ENCODE measurements around the gene CEBPG.

Gene CEBPG

GRCh38 chr19:33414667-33415605 is 41.4 kb downstream of the CEBPG start:
- H2BK120ac ChIP-seq (ENCODE audit: low read depth, low read length): no peak overlapping the region
- no peak overlapping the region for H2AK5ac ChIP-seq (ENCODE audit: low read depth, low read length)
- no peak overlapping the region for H2BK12ac ChIP-seq (ENCODE audit: low read length)
- DNase-seq (ENCODE audit: low spot score): no peak
- no peak overlapping the region for H3K4me3 ChIP-seq (ENCODE audit: low read length in 2 of 2)
- WGBS, 2 donors (ENCODE audit: extremely low coverage in 2 of 2, insufficient read length in 2 of 2, insufficient replicate concordance in 1 of 2): no CpG with 5 or more reads among the region's 32 CpGs
- H2BK5ac ChIP-seq (ENCODE audit: low read length): no peak overlapping the region
- no peak overlapping the region for H4K91ac ChIP-seq (ENCODE audit: low read depth, low read length, poor library complexity)
- no peak overlapping the region for H3K27ac ChIP-seq (replicated peaks; ENCODE audit: low read length)
- peaks cover 2 to 4% of the 10 kb centered on the region in 2 donors for H3K4me1 ChIP-seq (ENCODE audit: control insufficient read depth in 2 of 2, insufficient read depth in 1 of 2, low read depth in 1 of 2, low read length in 2 of 2)
- H3K27me3 ChIP-seq (ENCODE audit: control insufficient read depth in 3 of 3, insufficient read depth in 3 of 3, low read depth in 1 of 3, low read length in 3 of 3): no peaks in the 10 kb centered on the region
- no peak overlapping the region for H2AFZ ChIP-seq (ENCODE audit: low read length)
- no peaks in the 10 kb centered on the region for H3K9me3 ChIP-seq (replicated peaks in 1 of 2; ENCODE audit: control insufficient read depth in 2 of 2, insufficient read depth in 1 of 2, low read depth in 1 of 2, low read length in 2 of 2)
- no peak overlapping the region for H3K4ac ChIP-seq (ENCODE audit: low read length)
- peaks cover 3% of the 10 kb centered on the region for H3K79me1 ChIP-seq (ENCODE audit: low read depth, low read length)
- no peak overlapping the region for H3K18ac ChIP-seq (ENCODE audit: low read length)
- no peak overlapping the region for H3K4me2 ChIP-seq (ENCODE audit: insufficient read depth, low read length, poor library complexity, severe bottlenecking)
- H4K8ac ChIP-seq (ENCODE audit: low read depth, low read length): no peak overlapping the region
- no peak overlapping the region for H3K9ac ChIP-seq (ENCODE audit: low read depth, low read length, poor library complexity)
- no peaks in the 10 kb centered on the region for H3K36me3 ChIP-seq (replicated peaks in 1 of 2; ENCODE audit: control insufficient read depth in 2 of 2, insufficient read depth in 2 of 2, low read length in 2 of 2)
- H2BK15ac ChIP-seq (ENCODE audit: low read length): no peak overlapping the region
- peak overlapping the region; percentile 49 for H3K23ac ChIP-seq (ENCODE audit: low read depth, low read length, poor library complexity)
- no peak overlapping the region for H3K14ac ChIP-seq (ENCODE audit: low read length)

DNA sequence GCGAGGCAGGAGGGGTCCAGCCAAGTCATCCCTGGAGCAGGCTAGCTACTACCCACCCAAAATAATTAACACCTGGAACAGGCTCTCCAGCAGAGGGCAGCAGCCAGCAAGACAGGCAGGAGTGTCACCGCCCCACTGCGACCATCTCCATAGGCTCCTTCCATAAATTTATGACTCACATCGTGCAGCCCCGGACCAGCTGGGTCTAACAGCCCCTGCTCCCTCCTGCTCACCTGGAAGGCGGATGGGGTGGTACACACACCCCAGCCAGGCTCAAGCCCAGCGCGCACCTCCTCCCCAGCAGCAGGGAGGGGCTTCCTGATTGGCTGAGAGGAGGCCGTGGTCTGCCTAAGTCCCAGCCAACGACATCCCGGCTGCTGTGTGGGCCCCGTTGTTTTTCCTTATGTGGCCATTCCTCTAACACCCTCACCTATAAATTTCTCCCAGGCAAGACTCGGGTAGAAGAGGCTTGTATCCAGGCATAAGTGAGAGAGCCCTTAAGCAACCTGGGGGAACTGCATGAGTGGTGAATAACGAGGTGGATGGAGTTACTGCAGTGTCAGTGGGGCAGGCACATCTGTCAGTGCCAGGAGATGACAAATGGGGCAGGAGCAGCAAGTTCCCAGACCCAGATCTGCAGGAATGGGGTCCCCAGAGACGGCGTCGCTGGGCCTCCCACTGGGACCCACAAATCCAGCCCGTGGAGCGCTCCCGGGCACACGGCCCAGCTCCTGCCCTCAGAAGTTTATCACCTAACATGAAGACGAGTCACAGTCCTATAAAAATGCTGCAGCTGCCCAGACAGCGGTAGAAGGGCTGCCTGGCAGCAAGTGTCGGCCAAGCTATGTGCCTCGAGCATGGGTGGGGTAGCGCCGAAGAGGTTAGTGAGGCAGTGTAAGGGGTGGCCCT is 43.1 kb downstream of the CEBPG start:
- Histone ChIP-seq H3K27me3 (ENCODE audit: control insufficient read depth in 3 of 3, insufficient read depth in 3 of 3, low read depth in 1 of 3, low read length in 3 of 3) (no peaks in the 10 kb centered on the region), H2AFZ (ENCODE audit: low read length) (peak overlapping the region; percentile 82), H3K79me1 (ENCODE audit: low read depth, low read length) (peaks cover 2% of the 10 kb centered on the region), H2BK15ac (ENCODE audit: low read length) (no peak overlapping the region), H3K9me3 (replicated peaks in 1 of 2; ENCODE audit: control insufficient read depth in 2 of 2, insufficient read depth in 1 of 2, low read depth in 1 of 2, low read length in 2 of 2) (no peaks in the 10 kb centered on the region), H3K9ac (ENCODE audit: low read depth, low read length, poor library complexity) (peak overlapping the region; percentile 37), H3K4ac (ENCODE audit: low read length) (no peak overlapping the region), H3K4me3 (ENCODE audit: low read length in 2 of 2) (peak overlapping the region in 1 of 2 donors; percentile 12), H4K8ac (ENCODE audit: low read depth, low read length) (no peak overlapping the region), H3K36me3 (replicated peaks in 1 of 2; ENCODE audit: control insufficient read depth in 2 of 2, insufficient read depth in 2 of 2, low read length in 2 of 2) (no peaks in the 10 kb centered on the region), H3K4me1 (ENCODE audit: control insufficient read depth in 2 of 2, insufficient read depth in 1 of 2, low read depth in 1 of 2, low read length in 2 of 2) (peaks cover 2 to 5% of the 10 kb centered on the region in 2 donors), H2AK5ac (ENCODE audit: low read depth, low read length) (peak overlapping the region; percentile 76), H3K18ac (ENCODE audit: low read length) (peak overlapping the region; percentile 67), H2BK120ac (ENCODE audit: low read depth, low read length) (no peak overlapping the region), H2BK12ac (ENCODE audit: low read length) (no peak overlapping the region), H3K23ac (ENCODE audit: low read depth, low read length, poor library complexity) (no peak overlapping the region), H3K27ac (replicated peaks; ENCODE audit: low read length) (no peak overlapping the region), H4K91ac (ENCODE audit: low read depth, low read length, poor library complexity) (no peak overlapping the region), H2BK5ac (ENCODE audit: low read length) (no peak overlapping the region), H3K4me2 (ENCODE audit: insufficient read depth, low read length, poor library complexity, severe bottlenecking) (peak overlapping the region; percentile 54), H3K14ac (ENCODE audit: low read length) (no peak overlapping the region)
- peak; percentile 50 for DNase-seq (ENCODE audit: low spot score)
- WGBS, 2 donors (ENCODE audit: extremely low coverage in 2 of 2, insufficient read length in 2 of 2, insufficient replicate concordance in 1 of 2): no CpG with 5 or more reads among the region's 27 CpGs

- Histone ChIP-seq H2AK5ac (ENCODE audit: low read depth, low read length) (peak overlapping the region; percentile 30), H3K4ac (ENCODE audit: low read length) (no peak overlapping the region), H3K14ac (ENCODE audit: low read length) (no peak overlapping the region), H3K36me3 (replicated peaks in 1 of 2; ENCODE audit: control insufficient read depth in 2 of 2, insufficient read depth in 2 of 2, low read length in 2 of 2) (no peaks in the 10 kb centered on the region), H3K4me3 (ENCODE audit: low read length in 2 of 2) (no peak overlapping the region), H2BK12ac (ENCODE audit: low read length) (no peak overlapping the region), H3K27ac (replicated peaks; ENCODE audit: low read length) (no peak overlapping the region), H2AFZ (ENCODE audit: low read length) (no peak overlapping the region), H3K9me3 (replicated peaks in 1 of 2; ENCODE audit: control insufficient read depth in 2 of 2, insufficient read depth in 1 of 2, low read depth in 1 of 2, low read length in 2 of 2) (no peaks in the 10 kb centered on the region), H3K4me1 (ENCODE audit: control insufficient read depth in 2 of 2, insufficient read depth in 1 of 2, low read depth in 1 of 2, low read length in 2 of 2) (peaks cover 2 to 5% of the 10 kb centered on the region in 2 donors), H2BK5ac (ENCODE audit: low read length) (no peak overlapping the region), H3K4me2 (ENCODE audit: insufficient read depth, low read length, poor library complexity, severe bottlenecking) (no peak overlapping the region), H4K91ac (ENCODE audit: low read depth, low read length, poor library complexity) (no peak overlapping the region), H2BK15ac (ENCODE audit: low read length) (no peak overlapping the region), H2BK120ac (ENCODE audit: low read depth, low read length) (no peak overlapping the region), H3K18ac (ENCODE audit: low read length) (no peak overlapping the region), H3K79me1 (ENCODE audit: low read depth, low read length) (peaks cover 2% of the 10 kb centered on the region), H4K8ac (ENCODE audit: low read depth, low read length) (no peak overlapping the region), H3K27me3 (ENCODE audit: control insufficient read depth in 3 of 3, insufficient read depth in 3 of 3, low read depth in 1 of 3, low read length in 3 of 3) (no peaks in the 10 kb centered on the region), H3K9ac (ENCODE audit: low read depth, low read length, poor library complexity) (no peak overlapping the region), H3K23ac (ENCODE audit: low read depth, low read length, poor library complexity) (no peak overlapping the region)
- WGBS, 2 donors (ENCODE audit: extremely low coverage in 2 of 2, insufficient read length in 2 of 2, insufficient replicate concordance in 1 of 2): no CpG with 5 or more reads among the region's 14 CpGs
- DNase-seq (ENCODE audit: low spot score): no peak
These were observed 44.2 kb downstream of the CEBPG start for GRCh38 chr19:33417751-33418150.

DNA sequence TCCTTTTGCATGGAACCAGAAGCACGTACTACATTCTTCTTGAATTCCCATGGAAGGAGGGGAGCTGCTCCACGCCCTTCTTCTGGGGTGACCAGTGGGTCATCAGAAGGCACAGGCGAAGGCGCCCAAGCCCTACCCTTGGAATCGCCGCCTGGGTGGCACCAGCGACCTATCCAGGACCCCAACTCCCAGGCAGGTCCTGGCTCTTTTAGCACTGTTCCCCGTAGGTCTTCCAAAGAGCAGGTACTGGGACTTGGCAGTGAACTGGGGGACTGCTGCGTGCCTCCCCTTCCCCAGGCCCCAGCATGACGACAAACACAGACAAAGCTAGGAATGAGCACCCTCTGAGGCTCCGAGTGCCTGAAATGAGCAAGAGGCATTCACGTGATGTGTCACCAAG is 45.0 kb downstream of the CEBPG start:
- DNase-seq (ENCODE audit: low spot score): no peak
- Histone ChIP-seq H2BK15ac (ENCODE audit: low read length) (no peak overlapping the region), H4K8ac (ENCODE audit: low read depth, low read length) (no peak overlapping the region), H3K4ac (ENCODE audit: low read length) (no peak overlapping the region), H3K4me2 (ENCODE audit: insufficient read depth, low read length, poor library complexity, severe bottlenecking) (no peak overlapping the region), H3K18ac (ENCODE audit: low read length) (no peak overlapping the region), H3K4me3 (ENCODE audit: low read length in 2 of 2) (no peak overlapping the region), H2BK120ac (ENCODE audit: low read depth, low read length) (no peak overlapping the region), H2AFZ (ENCODE audit: low read length) (no peak overlapping the region), H3K9me3 (replicated peaks in 1 of 2; ENCODE audit: control insufficient read depth in 2 of 2, insufficient read depth in 1 of 2, low read depth in 1 of 2, low read length in 2 of 2) (no peaks in the 10 kb centered on the region), H3K79me1 (ENCODE audit: low read depth, low read length) (no peaks in the 10 kb centered on the region), H3K36me3 (replicated peaks in 1 of 2; ENCODE audit: control insufficient read depth in 2 of 2, insufficient read depth in 2 of 2, low read length in 2 of 2) (no peaks in the 10 kb centered on the region), H3K4me1 (ENCODE audit: control insufficient read depth in 2 of 2, insufficient read depth in 1 of 2, low read depth in 1 of 2, low read length in 2 of 2) (peaks cover 2 to 5% of the 10 kb centered on the region in 2 donors), H2AK5ac (ENCODE audit: low read depth, low read length) (no peak overlapping the region), H3K14ac (ENCODE audit: low read length) (no peak overlapping the region), H2BK5ac (ENCODE audit: low read length) (no peak overlapping the region), H3K9ac (ENCODE audit: low read depth, low read length, poor library complexity) (no peak overlapping the region), H4K91ac (ENCODE audit: low read depth, low read length, poor library complexity) (no peak overlapping the region), H3K27me3 (ENCODE audit: control insufficient read depth in 3 of 3, insufficient read depth in 3 of 3, low read depth in 1 of 3, low read length in 3 of 3) (no peaks in the 10 kb centered on the region), H2BK12ac (ENCODE audit: low read length) (no peak overlapping the region), H3K27ac (replicated peaks; ENCODE audit: low read length) (no peak overlapping the region), H3K23ac (ENCODE audit: low read depth, low read length, poor library complexity) (no peak overlapping the region)
- no CpG with 5 or more reads among the region's 12 CpGs for WGBS, 2 donors (ENCODE audit: extremely low coverage in 2 of 2, insufficient read length in 2 of 2, insufficient replicate concordance in 1 of 2)

All from neuronal stem cell (in vitro differentiated cells).